SH-SY5Y (cell line): ENCODE data around the gene CRCP.

Experiments
- GATA2 ChIP-seq: IDR thresholded peaks from 2 replicates; pipeline ENCODE4 v1.6.1; 2011; ENCODE audit warnings: mild to moderate bottlenecking, low read depth, low read length
- GATA3 ChIP-seq: IDR thresholded peaks from 2 replicates; pipeline ENCODE4 v1.6.1; 2011; ENCODE audit warnings: low read depth, mild to moderate bottlenecking, low read length, moderate library complexity

- TF ChIP-seq GATA2 (no peak), GATA3 (no peak)
These were observed 48.0 kb downstream of the CRCP start for GRCh38 chr7:66162622-66163021.
